ENCODE results near the gene CD200R1L. TPM values are rescaled to one million over a fixed set of nuclear protein-coding genes. Genes with fewer than 3 reads are reported as not detected.

CD200R1L gene
- total and polyA plus RNA-seq, 2 of the 13 experiments (the other 11 are each of a cell fraction or from before 2014, with no cell fraction given), result not detected

- TF ChIP-seq ZNF646 (CRISPR knock-in tag; IDR thresholded peaks at IDR 0.05) (no peak), ZBTB44 (CRISPR knock-in tag; IDR thresholded peaks at IDR 0.05) (no peak), CBX1 (IDR thresholded peaks at IDR 0.05; ENCODE audit: low read depth) (no peak)
- intact Hi-C loops (cut with micrococcal nuclease; ENCODE audit: unreplicated experiment), result no loop called here
- H3K9me3 ChIP-seq (ENCODE audit: low read length), result no peaks in the 10 kb centered on the region
- no peak overlapping the region for H3K27ac ChIP-seq (ENCODE audit: extremely low read length, insufficient read depth, low read length)
- no peaks in the 10 kb centered on the region for H3K27me3 ChIP-seq (ENCODE audit: control insufficient read depth in 1 of 2, insufficient read depth in 2 of 2, low read length in 2 of 2)
- BruUV-seq (replicated peaks), result no TSS peak
- no peak overlapping the region for H3K4me3 ChIP-seq (replicated peaks in 1 of 3; ENCODE audit: insufficient read depth in 1 of 3, low read depth in 2 of 3, low read length in 3 of 3)
- CTCF ChIA-PET (ENCODE audit: low intra/inter-chr PET ratio, low total read pairs), result no interaction called here
- no peak overlapping the region for H3K4me2 ChIP-seq (ENCODE audit: low read depth, low read length)
- no peaks in the 10 kb centered on the region for H4K20me1 ChIP-seq (ENCODE audit: insufficient read depth, low read length)
- WGBS (ENCODE audit: low lambda C conversion rate), result 0% methylated on average over 1 of the region's 1 CpG
- no peaks in the 10 kb centered on the region for H3K79me2 ChIP-seq (ENCODE audit: insufficient read depth, low read length)
- in situ Hi-C loops (cut with HindIII; ENCODE audit: extremely low pct_ligation_motif_present, low pct_unique_long_range_greater_than_20kb), result no loop called here
- H3K9ac ChIP-seq (ENCODE audit: insufficient read depth, low read depth, low read length), result no peak overlapping the region
- H3K36me3 ChIP-seq (replicated peaks in 1 of 2; ENCODE audit: control insufficient read depth in 1 of 2, insufficient read depth in 2 of 2, low read length in 2 of 2), result no peaks in the 10 kb centered on the region
- H3K4me1 ChIP-seq (ENCODE audit: insufficient read depth, low read length), result no peaks in the 10 kb centered on the region
- POLR2A ChIA-PET, result no interaction called here
- no peak overlapping the region for H2AFZ ChIP-seq (ENCODE audit: low read length)
- DNase-seq (ENCODE audit: low spot score) (no peak), FAIRE-seq (no peak), ATAC-seq (no peak)
Measured at GRCh38 chr3:112781599-112781998, 65.1 kb downstream of the CD200R1L start.
